Measurements from ENCODE around the gene DOCK2. TPM values are rescaled to one million over a fixed set of nuclear protein-coding genes. Genes with fewer than 3 reads are reported as not detected.

Gene DOCK2
- total RNA-seq, 2 experiments from 2014 or later, result 189 to 198 TPM

GRCh38 chr5:170000155-170000554 is 363.1 kb downstream of the DOCK2 start:
- ChIA-PET POLR2A (no interaction called here), CTCF (no interaction called here)
- DNase-seq (no peak), ATAC-seq (no peak)
- H3K36me3 Mint-ChIP-seq (ENCODE audit: low read depth), result peaks cover 66% of the 10 kb centered on the region
- intact Hi-C loops (cut with DNase I, micrococcal nuclease), result no loop called here
- H3K4me3 Mint-ChIP-seq, result no peak overlapping the region
- H3K27ac Mint-ChIP-seq, result no peak overlapping the region
- no peaks in the 10 kb centered on the region for H3K9me3 Mint-ChIP-seq (ENCODE audit: low read depth)
- H3K27me3 Mint-ChIP-seq, result no peaks in the 10 kb centered on the region
- no peaks in the 10 kb centered on the region for H3K4me1 Mint-ChIP-seq

DNA sequence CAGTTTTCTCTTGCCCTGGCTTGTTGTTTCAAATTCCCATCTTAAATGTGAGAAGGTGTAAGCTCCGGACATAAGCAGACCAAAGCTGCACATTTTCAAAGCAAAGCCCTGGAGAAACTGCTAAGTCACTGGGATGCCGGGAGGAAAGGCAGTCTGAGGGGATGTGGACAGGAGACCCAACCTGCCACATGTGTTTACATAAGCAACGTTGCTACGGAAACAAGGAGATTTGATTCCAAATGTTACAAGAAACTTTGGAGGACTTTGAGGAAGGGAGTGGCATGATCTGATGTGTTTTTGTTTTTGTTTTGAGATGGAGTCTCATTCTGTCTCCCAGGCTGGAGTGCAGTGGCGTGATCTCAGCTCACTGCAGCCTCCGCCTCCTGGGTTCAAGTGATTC is 368.9 kb downstream of the DOCK2 start:
- Mint-ChIP-seq H3K4me1 (no peaks in the 10 kb centered on the region), H3K9me3 (ENCODE audit: low read depth) (no peaks in the 10 kb centered on the region), H3K27ac (no peak overlapping the region), H3K27me3 (no peaks in the 10 kb centered on the region), H3K4me3 (no peak overlapping the region), H3K36me3 (ENCODE audit: low read depth) (peaks cover 47% of the 10 kb centered on the region)
- intact Hi-C loops (cut with DNase I, micrococcal nuclease), result no loop called here
- CTCF ChIA-PET, result no interaction called here
- no peak for DNase-seq
- ATAC-seq, result no peak
- POLR2A ChIA-PET, result no interaction called here

DNA sequence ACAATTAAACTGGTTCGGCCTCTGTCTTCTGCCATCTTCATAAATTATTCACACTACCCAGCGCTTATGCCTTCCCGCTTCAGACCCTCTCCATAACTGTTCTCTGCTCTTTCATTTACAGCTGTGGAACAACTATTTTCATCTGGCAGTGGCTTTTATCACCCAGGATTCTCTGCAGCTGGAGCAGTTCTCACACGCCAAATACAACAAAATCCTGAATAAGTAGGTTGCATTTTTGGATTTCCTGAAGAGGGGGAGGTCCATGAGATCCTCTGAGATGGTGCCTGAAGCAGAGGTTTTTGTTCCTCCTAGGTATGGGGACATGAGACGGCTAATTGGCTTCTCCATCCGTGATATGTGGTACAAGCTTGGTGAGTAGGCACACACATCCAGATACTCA is 371.3 kb downstream of the DOCK2 start:
- ChIA-PET CTCF (interaction anchor here (0.7 kb wide), 1 partner anchor 44 kb away, joined by 4 read pairs; no protein-coding TSS in a partner anchor), POLR2A (no interaction called here)
- H3K9me3 Mint-ChIP-seq (ENCODE audit: low read depth), result no peaks in the 10 kb centered on the region
- intact Hi-C loops (cut with DNase I, micrococcal nuclease), result no loop called here
- DNase-seq (no peak), ATAC-seq (no peak)
- no peaks in the 10 kb centered on the region for H3K27me3 Mint-ChIP-seq
- peaks cover 42% of the 10 kb centered on the region for H3K36me3 Mint-ChIP-seq (ENCODE audit: low read depth)
- no peak overlapping the region for H3K27ac Mint-ChIP-seq
- no peaks in the 10 kb centered on the region for H3K4me1 Mint-ChIP-seq
- no peak overlapping the region for H3K4me3 Mint-ChIP-seq

DNA sequence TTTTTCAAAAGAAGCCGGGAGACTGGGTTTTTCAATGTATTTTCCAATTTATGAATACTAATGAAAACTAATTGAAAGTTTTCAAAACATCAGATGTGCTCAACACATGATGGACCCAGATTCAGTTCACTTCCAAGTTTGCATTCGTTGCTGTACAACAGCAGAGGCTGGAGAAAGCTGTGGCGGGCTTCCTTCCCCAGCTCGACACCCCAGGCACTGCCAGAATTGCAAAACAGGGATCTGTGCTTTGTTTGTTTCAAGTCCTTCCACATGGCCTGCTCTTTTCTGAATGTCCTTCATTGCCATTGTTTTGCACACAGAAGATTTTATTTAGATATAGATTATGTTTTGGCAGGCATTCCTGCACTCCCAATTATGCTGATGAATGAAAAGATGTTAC is 373.5 kb downstream of the DOCK2 start:
- H3K27me3 Mint-ChIP-seq, result no peaks in the 10 kb centered on the region
- DNase-seq (no peak), ATAC-seq (no peak)
- intact Hi-C loops (cut with DNase I, micrococcal nuclease), result no loop called here
- H3K27ac Mint-ChIP-seq, result no peak overlapping the region
- peaks cover 34% of the 10 kb centered on the region for H3K36me3 Mint-ChIP-seq (ENCODE audit: low read depth)
- ChIA-PET POLR2A (no interaction called here), CTCF (no interaction called here)
- H3K4me1 Mint-ChIP-seq, result no peaks in the 10 kb centered on the region
- H3K9me3 Mint-ChIP-seq (ENCODE audit: low read depth), result no peaks in the 10 kb centered on the region
- H3K4me3 Mint-ChIP-seq, result no peak overlapping the region

DNA sequence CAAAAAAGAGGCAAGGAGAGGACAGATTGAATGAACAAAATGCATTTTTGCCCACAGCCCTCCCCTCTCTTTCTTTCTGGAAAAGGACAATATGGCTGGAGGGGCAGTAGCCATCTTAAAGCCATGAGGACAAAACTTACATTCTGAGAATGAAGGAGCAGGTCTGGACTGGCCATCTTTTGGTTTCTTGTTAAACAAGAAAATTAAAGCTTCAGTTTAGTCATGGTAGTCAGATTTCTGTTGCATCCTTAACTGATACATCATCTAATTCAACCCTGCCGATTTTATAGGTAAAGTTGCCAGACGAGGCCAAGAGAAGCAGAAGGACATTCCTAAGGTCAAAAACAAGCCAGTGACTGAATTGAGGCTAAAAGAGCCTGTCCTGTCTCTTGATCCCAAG is 374.7 kb downstream of the DOCK2 start:
- no peak for ATAC-seq
- ChIA-PET CTCF (no interaction called here), POLR2A (no interaction called here)
- Mint-ChIP-seq H3K9me3 (ENCODE audit: low read depth) (no peaks in the 10 kb centered on the region), H3K4me3 (no peak overlapping the region), H3K27ac (no peak overlapping the region), H3K27me3 (no peaks in the 10 kb centered on the region), H3K36me3 (ENCODE audit: low read depth) (peaks cover 32% of the 10 kb centered on the region), H3K4me1 (no peaks in the 10 kb centered on the region)
- no peak for DNase-seq
- intact Hi-C loops (cut with DNase I, micrococcal nuclease), result no loop called here

DNA sequence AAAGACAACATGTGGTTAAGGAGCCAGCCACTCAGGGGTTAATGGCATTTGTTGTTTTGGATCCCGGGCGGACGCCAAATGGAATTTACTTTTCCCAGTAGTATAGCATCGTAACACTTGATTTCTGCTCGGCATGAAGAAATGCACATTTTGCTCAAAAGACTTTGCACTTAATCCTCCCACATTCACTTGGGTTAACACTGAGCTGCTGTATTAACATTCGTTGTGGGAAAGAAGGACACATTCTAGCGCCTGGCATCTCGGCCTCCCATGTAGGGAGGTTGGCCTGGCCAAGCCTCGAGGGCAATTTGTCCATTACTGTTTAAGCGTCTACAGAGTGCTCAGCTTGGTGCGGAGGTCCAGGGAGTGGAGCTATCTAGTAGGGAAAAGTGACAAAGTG is 375.5 kb downstream of the DOCK2 start:
- Mint-ChIP-seq H3K27me3 (no peaks in the 10 kb centered on the region), H3K4me3 (no peak overlapping the region), H3K27ac (no peak overlapping the region), H3K36me3 (ENCODE audit: low read depth) (peaks cover 31% of the 10 kb centered on the region), H3K4me1 (no peaks in the 10 kb centered on the region), H3K9me3 (ENCODE audit: low read depth) (no peaks in the 10 kb centered on the region)
- ChIA-PET POLR2A (no interaction called here), CTCF (no interaction called here)
- ATAC-seq (no peak), DNase-seq (no peak)
- intact Hi-C loops (cut with DNase I, micrococcal nuclease), result no loop called here

GRCh38 chr5:170020423-170020822 is 383.3 kb downstream of the DOCK2 start:
- H3K27ac Mint-ChIP-seq, result no peak overlapping the region
- peaks cover 3% of the 10 kb centered on the region for H3K4me1 Mint-ChIP-seq
- POLR2A ChIA-PET, result no interaction called here
- intact Hi-C loops (cut with DNase I, micrococcal nuclease), result no loop called here
- H3K27me3 Mint-ChIP-seq, result no peaks in the 10 kb centered on the region
- no peaks in the 10 kb centered on the region for H3K9me3 Mint-ChIP-seq (ENCODE audit: low read depth)
- H3K36me3 Mint-ChIP-seq (ENCODE audit: low read depth), result peaks cover 34% of the 10 kb centered on the region
- no peak for ATAC-seq
- DNase-seq, result no peak
- no peak overlapping the region for H3K4me3 Mint-ChIP-seq
- CTCF ChIA-PET, result no interaction called here

DNA sequence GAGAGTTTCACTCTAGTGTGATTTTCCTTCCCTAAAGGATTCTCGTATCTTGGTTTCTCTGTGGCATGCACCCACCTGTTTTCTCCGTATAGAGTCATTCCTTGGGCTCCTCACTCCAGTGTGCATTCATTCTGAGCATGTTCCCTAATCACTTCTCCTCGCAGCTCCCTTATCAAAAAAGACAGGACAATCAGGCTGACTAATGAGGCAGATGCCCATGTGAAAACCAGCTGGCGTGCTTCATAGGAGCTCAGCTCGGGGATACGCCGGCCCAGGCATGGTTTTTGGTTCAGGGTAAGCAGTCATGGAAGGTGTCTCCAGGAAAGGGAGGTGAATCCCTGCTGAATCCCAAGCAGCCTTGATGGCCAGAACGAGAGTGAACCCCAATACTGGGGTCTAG is 384.4 kb downstream of the DOCK2 start:
- DNase-seq, result no peak
- Mint-ChIP-seq H3K36me3 (ENCODE audit: low read depth) (peaks cover 41% of the 10 kb centered on the region), H3K4me1 (peaks cover 3% of the 10 kb centered on the region), H3K27me3 (no peaks in the 10 kb centered on the region), H3K27ac (no peak overlapping the region), H3K4me3 (no peak overlapping the region), H3K9me3 (ENCODE audit: low read depth) (no peaks in the 10 kb centered on the region)
- POLR2A ChIA-PET, result no interaction called here
- CTCF ChIA-PET, result no interaction called here
- intact Hi-C loops (cut with DNase I, micrococcal nuclease), result no loop called here
- ATAC-seq, result no peak

DNA sequence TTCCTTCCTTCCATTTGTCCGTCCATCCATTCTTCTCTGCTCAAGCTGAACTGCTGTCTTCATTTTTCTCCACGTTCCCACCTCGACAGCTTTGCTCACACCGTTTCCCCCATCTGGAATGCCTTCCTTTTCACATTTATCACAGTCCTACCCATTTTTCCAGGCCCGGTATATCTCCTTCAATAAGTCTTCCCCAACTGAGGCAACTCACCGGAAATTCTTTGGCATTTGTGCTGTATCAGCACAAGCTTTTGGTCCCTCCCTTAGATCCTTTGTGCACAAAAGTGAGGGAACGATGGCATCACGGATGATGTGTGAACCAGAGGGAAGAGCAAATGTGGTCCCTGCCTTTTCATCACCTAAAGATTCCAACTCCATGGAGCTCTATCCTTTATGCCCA is 388.8 kb downstream of the DOCK2 start:
- Mint-ChIP-seq H3K27me3 (no peaks in the 10 kb centered on the region), H3K4me3 (no peak overlapping the region), H3K4me1 (no peaks in the 10 kb centered on the region), H3K36me3 (ENCODE audit: low read depth) (peaks cover 40% of the 10 kb centered on the region), H3K27ac (no peak overlapping the region), H3K9me3 (ENCODE audit: low read depth) (no peaks in the 10 kb centered on the region)
- POLR2A ChIA-PET, result no interaction called here
- CTCF ChIA-PET, result interaction anchor here (0.7 kb wide), 1 partner anchor 11 kb away, joined by 3 read pairs; no protein-coding TSS in a partner anchor
- ATAC-seq, result no peak
- DNase-seq, result no peak
- intact Hi-C loops (cut with DNase I, micrococcal nuclease), result no loop called here

GRCh38 chr5:170028124-170028523 is 391.0 kb downstream of the DOCK2 start:
- no peaks in the 10 kb centered on the region for H3K27me3 Mint-ChIP-seq
- peaks cover 35% of the 10 kb centered on the region for H3K36me3 Mint-ChIP-seq (ENCODE audit: low read depth)
- ChIA-PET CTCF (interaction anchor here (1.0 to 1.7 kb wide), 3 partner anchors 8 to 90 kb away, joined by 3 to 5 read pairs (median 3); no protein-coding TSS in a partner anchor), POLR2A (no interaction called here)
- H3K9me3 Mint-ChIP-seq (ENCODE audit: low read depth), result no peaks in the 10 kb centered on the region
- intact Hi-C loops (cut with DNase I, micrococcal nuclease), result no loop called here
- DNase-seq (no peak), ATAC-seq (no peak)
- no peaks in the 10 kb centered on the region for H3K4me1 Mint-ChIP-seq
- no peak overlapping the region for H3K27ac Mint-ChIP-seq
- no peak overlapping the region for H3K4me3 Mint-ChIP-seq

DNA sequence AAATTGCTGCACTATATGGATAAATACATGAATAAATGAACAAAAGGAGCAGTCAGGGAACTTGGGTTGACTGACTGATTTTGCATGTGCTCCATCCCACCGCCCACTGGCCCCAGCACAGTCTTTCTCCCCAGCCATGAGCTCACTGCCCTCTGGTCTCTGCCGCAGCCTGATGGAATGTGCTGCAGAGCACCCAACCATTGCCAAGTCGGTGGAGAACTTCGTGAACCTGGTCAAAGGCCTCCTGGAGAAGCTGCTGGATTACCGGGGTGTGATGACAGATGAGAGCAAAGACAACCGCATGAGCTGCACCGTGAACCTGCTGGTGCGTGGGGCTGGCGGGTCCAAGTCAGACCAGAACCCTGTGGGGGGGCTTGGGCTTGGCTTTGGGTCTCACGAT is 397.2 kb downstream of the DOCK2 start:
- intact Hi-C loops (cut with DNase I, micrococcal nuclease), result no loop called here
- ATAC-seq (no peak), DNase-seq (no peak)
- Mint-ChIP-seq H3K9me3 (ENCODE audit: low read depth) (no peaks in the 10 kb centered on the region), H3K4me3 (no peak overlapping the region), H3K27me3 (no peaks in the 10 kb centered on the region), H3K4me1 (no peaks in the 10 kb centered on the region), H3K27ac (no peak overlapping the region), H3K36me3 (ENCODE audit: low read depth) (peaks cover 17% of the 10 kb centered on the region)
- POLR2A ChIA-PET, result no interaction called here
- CTCF ChIA-PET, result interaction anchor here (0.7 kb wide), 1 partner anchor 67 kb away, joined by 3 read pairs; no protein-coding TSS in a partner anchor

GRCh38 chr5:170038241-170038640 is 401.2 kb downstream of the DOCK2 start:
- no peaks in the 10 kb centered on the region for H3K27me3 Mint-ChIP-seq
- H3K4me1 Mint-ChIP-seq, result no peaks in the 10 kb centered on the region
- intact Hi-C loops (cut with DNase I, micrococcal nuclease), result no loop called here
- H3K4me3 Mint-ChIP-seq, result no peak overlapping the region
- DNase-seq (no peak), ATAC-seq (no peak)
- no peaks in the 10 kb centered on the region for H3K9me3 Mint-ChIP-seq (ENCODE audit: low read depth)
- POLR2A ChIA-PET, result no interaction called here
- CTCF ChIA-PET, result no interaction called here
- H3K36me3 Mint-ChIP-seq (ENCODE audit: low read depth), result peaks cover 33% of the 10 kb centered on the region
- H3K27ac Mint-ChIP-seq, result no peak overlapping the region

GRCh38 chr5:170039830-170040229 is 402.8 kb downstream of the DOCK2 start:
- ATAC-seq (no peak), DNase-seq (no peak)
- Mint-ChIP-seq H3K4me3 (no peak overlapping the region), H3K27ac (no peak overlapping the region), H3K9me3 (ENCODE audit: low read depth) (no peaks in the 10 kb centered on the region), H3K27me3 (no peaks in the 10 kb centered on the region), H3K36me3 (ENCODE audit: low read depth) (peaks cover 42% of the 10 kb centered on the region), H3K4me1 (no peaks in the 10 kb centered on the region)
- CTCF ChIA-PET, result no interaction called here
- intact Hi-C loops (cut with DNase I, micrococcal nuclease), result no loop called here
- POLR2A ChIA-PET, result no interaction called here

Data from activated CD4-positive, alpha-beta T cell treated with anti-CD3 and anti-CD28 coated beads for 36 hours (primary cell).